Activated T-helper 17 cell treated with anti-CD3 and anti-CD28 coated beads, Interleukin-2, amount 50 U/mL, for 72 hours (primary cell): ENCODE data around the gene PRKCH. TPM values are rescaled to one million over a fixed set of nuclear protein-coding genes. Genes with fewer than 3 reads are reported as not detected.
A peak's percentile ranks its signal among the peaks of the same experiment; 100 is the strongest.

Experiments used
- ATAC-seq: fragments of 150-1000 bp; cut with Tn5 transposase; replicated peaks from 2 replicates; pipeline ENCODE4 v1.10.0; 2021; ENCODE audit warnings: mild to moderate bottlenecking, moderate library complexity
- H3K27ac Mint-ChIP-seq: one replicate; pipeline ENCODE4 v1.8.0; 2022; ENCODE audit warnings: mixed read lengths
- H3K27me3 Mint-ChIP-seq: one replicate; pipeline ENCODE4 v1.8.0; 2022; ENCODE audit warnings: mixed read lengths
- H3K36me3 Mint-ChIP-seq: one replicate; pipeline ENCODE4 v1.8.0; 2022; ENCODE audit warnings: low read depth, mild to moderate bottlenecking, mixed read lengths
- H3K4me1 Mint-ChIP-seq: one replicate; pipeline ENCODE4 v1.8.0; 2022; ENCODE audit warnings: mixed read lengths
- H3K4me3 Mint-ChIP-seq: one replicate; pipeline ENCODE4 v1.8.0; 2022; ENCODE audit warnings: mild to moderate bottlenecking, mixed read lengths
- H3K9me3 Mint-ChIP-seq: one replicate; pipeline ENCODE4 v1.8.0; 2022; ENCODE audit warnings: mixed read lengths
- total RNA-seq, 2 donors: library from RNA; stranded (reverse); gene quantifications; one replicate each; pipeline ENCODE4 v1.2.3, GENCODE V29; 2022

The PRKCH gene
- total RNA-seq, 2 donors from 2014 or later, result 127 to 148 TPM

DNA sequence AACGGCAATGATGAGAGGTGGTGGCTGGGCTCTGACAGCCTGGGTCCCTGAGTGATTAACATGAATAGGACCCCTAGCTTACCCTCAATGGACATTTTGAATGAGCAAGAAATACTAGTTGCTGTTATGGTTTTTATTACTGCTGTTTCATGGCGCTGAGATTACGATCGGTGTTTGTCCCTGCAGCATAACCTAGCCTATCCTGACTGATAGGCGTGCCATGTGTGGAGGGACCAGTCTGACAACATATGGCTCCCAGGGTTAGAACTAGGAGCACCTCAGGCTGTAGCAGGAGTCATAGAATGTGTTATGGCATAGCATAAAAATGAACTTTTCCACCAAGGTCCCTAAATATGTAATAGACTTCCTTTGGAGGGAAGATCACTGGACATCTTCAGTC lies 236.5 kb downstream of the PRKCH start:
- ATAC-seq, result no peak
- no peaks in the 10 kb centered on the region for H3K9me3 Mint-ChIP-seq
- no peak overlapping the region for H3K4me3 Mint-ChIP-seq
- peaks cover 5% of the 10 kb centered on the region for H3K36me3 Mint-ChIP-seq
- peak overlapping the region; percentile 39 for H3K27ac Mint-ChIP-seq
- peaks cover 42% of the 10 kb centered on the region for H3K4me1 Mint-ChIP-seq
- H3K27me3 Mint-ChIP-seq, result no peaks in the 10 kb centered on the region

DNA sequence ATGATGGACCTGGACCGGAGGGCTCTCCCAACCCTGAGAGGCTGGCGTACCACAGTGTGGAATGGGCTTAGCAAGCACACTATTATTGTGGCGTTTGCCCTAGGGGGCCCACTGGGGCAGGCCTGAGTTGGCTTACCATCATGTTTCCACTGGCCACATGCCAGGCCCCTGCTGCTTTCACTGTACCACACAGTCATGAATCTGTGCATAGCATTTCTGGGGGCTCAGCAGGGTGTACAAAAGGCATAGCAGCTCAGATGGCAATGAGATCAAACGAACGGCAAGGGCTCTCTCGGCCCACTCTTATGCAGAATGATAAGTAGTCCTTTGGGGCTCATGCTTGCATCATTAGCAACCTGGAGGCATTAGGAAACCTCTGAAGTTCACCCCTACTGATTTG lies 236.9 kb downstream of the PRKCH start:
- Mint-ChIP-seq H3K9me3 (no peaks in the 10 kb centered on the region), H3K4me3 (no peak overlapping the region), H3K36me3 (peaks cover under 1% of the 10 kb centered on the region), H3K27me3 (no peaks in the 10 kb centered on the region), H3K4me1 (peaks cover 42% of the 10 kb centered on the region), H3K27ac (peak overlapping the region; percentile 32)
- no peak for ATAC-seq

DNA sequence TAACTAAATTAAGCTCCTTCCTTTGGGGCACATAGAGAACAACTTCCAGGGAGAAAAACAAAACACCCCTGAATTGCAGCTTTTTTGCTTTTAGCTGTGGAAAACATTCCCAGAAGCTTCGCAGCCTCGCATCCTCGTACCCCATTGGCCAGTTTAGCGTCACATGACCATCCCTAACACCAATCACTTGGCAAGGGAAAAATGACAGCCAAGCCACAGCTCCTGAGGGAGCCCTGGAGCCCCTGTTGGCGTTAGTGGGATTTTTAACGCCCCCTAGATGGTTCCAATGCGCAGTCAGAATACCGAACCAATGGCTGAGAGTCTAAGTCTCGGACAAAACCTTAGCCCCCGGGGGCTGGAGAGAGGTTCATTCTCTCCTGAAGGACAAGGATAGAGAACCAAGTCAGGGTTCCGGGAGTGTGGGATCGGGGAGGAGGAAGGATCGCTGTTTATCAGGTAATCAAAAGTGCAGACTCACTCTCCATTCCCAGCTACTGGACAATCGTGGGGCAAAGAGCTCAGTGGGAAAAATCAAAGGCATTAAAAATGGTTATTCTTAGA lies 238.3 kb downstream of the PRKCH start:
- ATAC-seq, result no peak
- H3K36me3 Mint-ChIP-seq, result no peaks in the 10 kb centered on the region
- H3K27me3 Mint-ChIP-seq, result no peaks in the 10 kb centered on the region
- no peak overlapping the region for H3K4me3 Mint-ChIP-seq
- H3K9me3 Mint-ChIP-seq, result no peaks in the 10 kb centered on the region
- peaks cover 43% of the 10 kb centered on the region for H3K4me1 Mint-ChIP-seq
- no peak overlapping the region for H3K27ac Mint-ChIP-seq

DNA sequence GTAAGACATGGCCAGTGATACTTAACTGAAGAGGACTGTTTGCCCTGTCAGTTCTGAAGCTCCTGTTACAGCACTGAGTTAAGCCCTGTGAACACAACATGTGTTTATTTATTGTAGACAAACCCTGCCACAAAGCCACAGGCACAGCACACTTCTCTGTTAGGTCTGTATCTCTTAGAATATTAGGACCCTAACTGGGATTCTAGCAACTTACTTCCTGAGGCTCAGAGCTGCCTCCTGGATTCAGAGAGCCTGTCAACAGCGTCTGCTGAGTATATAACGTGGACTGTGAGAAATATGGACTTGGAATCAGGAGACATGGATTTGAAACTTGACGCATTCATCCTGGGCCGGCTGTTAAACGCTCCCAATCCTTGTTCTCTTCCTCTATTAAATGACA lies 238.9 kb downstream of the PRKCH start:
- ATAC-seq, result no peak
- H3K4me3 Mint-ChIP-seq, result peak overlapping the region; percentile 71
- peak overlapping the region; percentile 94 for H3K27ac Mint-ChIP-seq
- H3K4me1 Mint-ChIP-seq, result peaks cover 40% of the 10 kb centered on the region
- H3K27me3 Mint-ChIP-seq, result no peaks in the 10 kb centered on the region
- H3K9me3 Mint-ChIP-seq, result no peaks in the 10 kb centered on the region
- H3K36me3 Mint-ChIP-seq, result no peaks in the 10 kb centered on the region

DNA sequence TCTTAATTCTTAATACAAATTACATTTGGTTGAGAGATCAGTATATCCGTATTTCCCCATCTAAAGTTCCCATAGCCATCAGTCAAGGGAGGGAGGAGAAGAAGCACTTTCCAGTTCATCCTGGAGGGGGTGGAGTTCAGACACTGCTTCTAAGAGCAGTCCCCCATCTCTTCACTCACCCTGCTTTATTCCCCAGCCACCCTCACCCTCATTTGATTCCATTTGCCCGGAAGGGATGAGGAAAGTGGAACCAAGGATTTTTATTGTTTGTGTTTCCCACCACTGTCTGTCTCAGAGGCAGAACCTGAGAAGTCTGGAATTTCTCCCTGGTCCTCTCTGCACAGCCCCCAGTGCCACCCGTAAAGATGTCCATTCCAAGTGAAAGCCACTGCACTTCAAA lies 239.7 kb downstream of the PRKCH start:
- Mint-ChIP-seq H3K27ac (peak overlapping the region; percentile 94), H3K4me1 (peaks cover 46% of the 10 kb centered on the region), H3K9me3 (no peaks in the 10 kb centered on the region)

DNA sequence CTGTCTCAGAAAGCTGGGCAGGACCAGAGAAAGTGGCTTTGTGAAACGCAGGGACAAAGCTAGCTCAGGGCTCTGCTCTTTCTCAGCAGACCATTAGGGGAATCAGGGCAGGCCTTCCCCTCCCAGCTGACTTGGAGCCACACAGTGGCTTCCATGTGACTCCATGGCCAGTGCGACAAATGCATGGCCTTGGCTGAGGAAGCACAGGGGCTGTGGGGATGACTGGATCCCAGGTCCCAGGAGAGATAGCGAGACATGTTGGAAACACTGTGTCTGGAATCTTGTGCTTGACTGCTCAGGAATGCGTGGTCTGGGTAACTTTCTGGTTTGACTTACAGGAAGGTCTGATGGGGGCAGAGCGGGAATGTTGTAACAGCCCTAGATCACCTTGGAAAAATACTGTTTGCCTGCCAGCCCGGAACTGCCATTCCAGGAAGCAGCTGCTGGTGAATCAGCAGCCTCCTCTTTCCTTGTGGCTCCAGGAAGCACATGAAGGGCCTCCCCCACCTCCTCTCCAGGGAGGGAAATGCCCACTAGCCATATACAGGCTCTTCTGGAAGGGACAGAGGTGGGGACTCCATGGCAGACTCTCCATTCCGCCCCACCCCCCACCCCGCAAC lies 240.4 kb downstream of the PRKCH start:
- H3K27ac Mint-ChIP-seq, result peak overlapping the region; percentile 94
- peak overlapping the region; percentile 71 for H3K4me3 Mint-ChIP-seq
- ATAC-seq, result no peak
- H3K36me3 Mint-ChIP-seq, result no peaks in the 10 kb centered on the region
- peaks cover 53% of the 10 kb centered on the region for H3K4me1 Mint-ChIP-seq
- H3K9me3 Mint-ChIP-seq, result no peaks in the 10 kb centered on the region
- H3K27me3 Mint-ChIP-seq, result no peaks in the 10 kb centered on the region

More for the DNA sequence above, 239.7 kb downstream of the PRKCH start:
- Mint-ChIP-seq H3K4me3 (peak overlapping the region; percentile 71), H3K36me3 (no peaks in the 10 kb centered on the region), H3K27me3 (no peaks in the 10 kb centered on the region)
- ATAC-seq, result no peak

DNA sequence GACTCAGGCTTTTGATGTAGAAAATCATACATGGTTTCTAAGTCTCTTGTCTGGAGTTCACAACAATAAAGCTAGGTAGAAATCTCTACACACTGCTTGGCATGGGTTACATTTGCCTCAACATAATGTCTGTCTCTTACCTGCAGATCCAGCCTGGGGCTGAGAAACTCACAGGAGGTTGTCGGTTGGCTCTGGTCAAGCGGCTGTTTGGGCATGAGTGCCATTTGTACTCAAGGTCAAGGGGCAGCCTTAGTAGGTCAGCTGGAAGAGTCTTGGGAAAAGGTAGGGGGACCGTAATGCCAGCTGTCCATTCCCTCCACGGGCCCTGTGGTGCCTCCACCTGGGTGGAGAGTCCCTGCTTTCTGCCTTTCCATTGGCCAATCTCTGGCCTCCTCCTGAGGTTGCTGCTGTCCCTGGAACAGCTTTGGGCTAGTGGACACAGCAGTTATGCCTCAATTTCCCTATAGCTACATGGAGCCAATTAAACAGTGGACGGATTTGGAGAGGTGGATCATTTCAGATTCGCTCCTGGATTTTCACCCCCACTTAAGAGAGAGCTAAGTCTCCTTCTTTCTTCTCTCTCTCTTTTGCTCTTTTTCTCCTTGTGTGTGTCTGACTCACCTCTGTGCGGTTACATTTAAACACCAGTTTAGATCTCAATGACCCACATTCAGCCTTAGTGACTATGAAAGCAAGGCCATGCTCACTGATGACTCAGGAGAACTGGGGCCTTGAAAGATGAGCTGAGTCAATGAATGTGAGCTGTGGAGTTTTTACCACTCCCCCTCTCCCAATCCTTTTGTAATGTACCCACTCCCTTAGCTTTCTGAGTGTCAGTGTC lies 241.2 kb downstream of the PRKCH start:
- Mint-ChIP-seq H3K27ac (peak overlapping the region; percentile 94), H3K4me1 (peaks cover 54% of the 10 kb centered on the region), H3K4me3 (peak overlapping the region; percentile 71), H3K27me3 (no peaks in the 10 kb centered on the region), H3K36me3 (no peaks in the 10 kb centered on the region), H3K9me3 (no peaks in the 10 kb centered on the region)
- peak; percentile 93 for ATAC-seq

DNA sequence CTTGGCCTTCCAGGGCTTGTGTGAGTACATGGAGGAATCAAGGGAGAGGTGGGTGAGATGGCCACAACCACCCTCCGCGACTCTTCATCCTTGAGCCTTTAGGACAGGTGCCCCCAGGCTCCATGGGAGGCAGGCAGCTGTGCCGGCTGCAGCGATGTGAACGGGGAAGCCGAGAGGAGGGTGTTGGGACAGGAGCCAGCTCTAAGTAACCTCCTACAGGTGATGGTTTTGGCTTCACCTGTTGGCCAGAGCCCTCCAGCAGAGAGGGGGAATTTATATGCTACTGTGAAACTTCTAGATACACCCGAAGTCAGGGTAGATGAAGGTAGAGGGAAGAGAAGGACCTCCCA lies 241.8 kb downstream of the PRKCH start:
- Mint-ChIP-seq H3K36me3 (no peaks in the 10 kb centered on the region), H3K27ac (peak overlapping the region; percentile 94), H3K4me3 (peak overlapping the region; percentile 71), H3K27me3 (no peaks in the 10 kb centered on the region), H3K9me3 (no peaks in the 10 kb centered on the region), H3K4me1 (peaks cover 57% of the 10 kb centered on the region)
- ATAC-seq, result no peak

DNA sequence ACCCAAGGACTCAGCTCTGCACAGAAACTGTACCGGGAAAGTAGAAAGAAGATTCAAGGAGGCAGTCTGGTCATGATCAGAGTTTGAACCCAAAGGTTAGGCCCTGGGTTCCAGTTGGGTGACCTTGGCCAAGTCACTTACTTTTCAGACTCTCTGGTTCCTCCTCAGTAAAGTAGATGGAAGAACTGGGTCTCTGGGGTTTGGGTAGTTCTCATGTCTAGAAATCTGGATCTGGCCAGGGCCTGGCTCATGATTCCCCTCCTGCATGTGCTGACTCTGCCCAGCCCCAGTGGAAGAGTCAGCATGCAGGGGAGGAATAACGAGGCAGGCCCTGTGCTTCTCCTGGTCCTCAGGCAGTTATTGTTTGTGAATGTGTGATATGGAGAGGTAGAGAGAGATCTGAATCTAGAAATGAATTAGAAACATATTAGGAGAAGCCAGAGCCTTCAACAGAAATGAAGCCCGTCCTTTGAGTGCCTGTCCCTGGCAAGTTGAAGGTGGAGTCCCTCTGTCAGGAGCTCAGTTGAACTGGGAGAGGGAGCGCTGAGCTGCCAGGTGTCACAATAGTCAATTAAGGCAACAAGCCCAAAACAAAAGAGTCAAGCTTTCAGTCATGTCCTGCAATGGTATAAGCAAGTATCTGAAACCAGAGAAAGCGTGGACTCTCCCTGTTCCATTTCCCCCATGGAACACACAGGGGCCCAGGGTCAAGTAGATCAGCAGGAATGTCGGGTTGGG lies 242.7 kb downstream of the PRKCH start:
- no peaks in the 10 kb centered on the region for H3K36me3 Mint-ChIP-seq
- H3K4me1 Mint-ChIP-seq, result peaks cover 61% of the 10 kb centered on the region
- H3K27me3 Mint-ChIP-seq, result no peaks in the 10 kb centered on the region
- ATAC-seq, result no peak
- H3K27ac Mint-ChIP-seq, result peak overlapping the region; percentile 94
- no peaks in the 10 kb centered on the region for H3K9me3 Mint-ChIP-seq
- peak overlapping the region; percentile 71 for H3K4me3 Mint-ChIP-seq

DNA sequence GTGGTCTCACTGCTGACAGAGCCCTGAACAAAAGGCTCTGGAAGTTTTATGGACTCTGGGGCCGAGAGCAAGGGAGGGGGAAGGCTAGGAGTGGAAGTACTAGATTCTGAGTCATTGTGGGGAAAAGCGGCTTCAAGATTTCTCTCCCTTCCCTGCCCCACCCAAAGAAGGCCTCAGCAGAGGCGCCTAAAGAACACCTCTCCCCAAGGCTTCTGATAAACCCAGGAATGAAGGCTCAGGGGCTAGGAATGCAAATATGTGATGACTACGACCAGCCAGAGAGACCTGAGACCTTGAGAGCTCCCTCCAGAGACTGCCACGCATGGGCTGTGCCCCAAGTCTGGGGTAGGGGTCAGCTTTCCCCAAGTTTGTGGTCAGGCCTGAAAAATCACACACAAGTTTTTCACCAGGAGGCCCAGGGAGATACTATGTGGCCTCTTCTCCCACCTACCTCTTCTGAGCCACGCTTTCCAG lies 243.3 kb downstream of the PRKCH start:
- Mint-ChIP-seq H3K4me3 (peak overlapping the region; percentile 71), H3K27ac (peak overlapping the region; percentile 94), H3K27me3 (no peaks in the 10 kb centered on the region), H3K4me1 (peaks cover 68% of the 10 kb centered on the region), H3K9me3 (no peaks in the 10 kb centered on the region), H3K36me3 (no peaks in the 10 kb centered on the region)
- no peak for ATAC-seq

DNA sequence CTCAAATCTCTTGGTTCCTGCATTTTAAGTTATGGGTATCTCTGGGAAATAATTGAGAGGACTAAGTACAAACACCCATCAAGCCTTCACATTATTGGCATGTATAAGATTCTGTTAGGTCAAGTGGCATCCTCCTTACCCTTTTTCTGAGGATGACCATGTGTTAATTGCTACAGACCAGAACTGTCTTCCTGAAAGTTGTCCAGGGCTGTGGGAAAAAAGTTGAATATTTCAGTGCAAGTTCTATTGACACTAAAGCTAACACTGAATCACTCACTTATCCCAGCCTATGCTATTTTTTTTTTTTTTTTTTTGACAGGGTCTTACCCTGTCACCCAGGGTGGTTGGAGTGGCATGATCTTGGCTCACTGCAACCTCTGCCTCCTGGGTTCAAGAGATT lies 243.8 kb downstream of the PRKCH start:
- ATAC-seq, result no peak
- Mint-ChIP-seq H3K4me1 (peaks cover 73% of the 10 kb centered on the region), H3K27me3 (no peaks in the 10 kb centered on the region), H3K27ac (peak overlapping the region; percentile 94), H3K36me3 (no peaks in the 10 kb centered on the region), H3K9me3 (no peaks in the 10 kb centered on the region), H3K4me3 (peak overlapping the region; percentile 71)

DNA sequence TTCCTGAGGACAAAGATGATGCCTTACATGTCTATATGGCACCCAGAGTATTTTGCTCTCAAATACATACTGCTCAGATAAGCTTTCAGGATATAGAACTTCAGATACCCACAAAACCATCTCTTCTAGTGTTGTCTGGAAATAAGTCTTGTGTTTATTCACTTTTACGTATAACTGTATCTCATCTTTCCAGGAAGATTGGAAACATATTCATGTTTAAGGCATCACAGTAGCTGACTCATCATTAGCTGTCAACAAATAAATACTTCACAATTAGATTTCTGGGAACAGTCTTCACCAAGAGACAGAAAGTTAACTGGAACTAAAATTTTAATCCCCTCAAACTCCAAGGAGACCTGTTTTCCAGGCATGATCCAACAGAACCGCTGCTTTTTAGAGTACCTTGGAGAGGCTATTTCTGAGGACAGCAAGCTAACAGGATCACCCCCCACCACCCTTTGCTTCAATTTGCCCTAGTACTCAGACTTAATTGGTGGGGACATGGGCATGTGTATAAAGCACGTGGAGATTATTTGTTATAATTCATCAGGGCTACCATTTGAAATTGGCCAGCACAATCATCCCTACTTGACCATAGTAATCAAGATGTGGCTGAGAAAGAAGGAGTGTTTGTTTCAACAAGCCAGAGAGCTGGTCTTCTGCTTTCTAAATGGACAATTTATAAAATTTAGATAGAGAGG lies 244.6 kb downstream of the PRKCH start:
- H3K36me3 Mint-ChIP-seq, result no peaks in the 10 kb centered on the region
- peak; percentile 20 for ATAC-seq
- peak overlapping the region; percentile 94 for H3K27ac Mint-ChIP-seq
- H3K4me3 Mint-ChIP-seq, result peak overlapping the region; percentile 71
- peaks cover 74% of the 10 kb centered on the region for H3K4me1 Mint-ChIP-seq
- H3K27me3 Mint-ChIP-seq, result no peaks in the 10 kb centered on the region
- no peaks in the 10 kb centered on the region for H3K9me3 Mint-ChIP-seq

DNA sequence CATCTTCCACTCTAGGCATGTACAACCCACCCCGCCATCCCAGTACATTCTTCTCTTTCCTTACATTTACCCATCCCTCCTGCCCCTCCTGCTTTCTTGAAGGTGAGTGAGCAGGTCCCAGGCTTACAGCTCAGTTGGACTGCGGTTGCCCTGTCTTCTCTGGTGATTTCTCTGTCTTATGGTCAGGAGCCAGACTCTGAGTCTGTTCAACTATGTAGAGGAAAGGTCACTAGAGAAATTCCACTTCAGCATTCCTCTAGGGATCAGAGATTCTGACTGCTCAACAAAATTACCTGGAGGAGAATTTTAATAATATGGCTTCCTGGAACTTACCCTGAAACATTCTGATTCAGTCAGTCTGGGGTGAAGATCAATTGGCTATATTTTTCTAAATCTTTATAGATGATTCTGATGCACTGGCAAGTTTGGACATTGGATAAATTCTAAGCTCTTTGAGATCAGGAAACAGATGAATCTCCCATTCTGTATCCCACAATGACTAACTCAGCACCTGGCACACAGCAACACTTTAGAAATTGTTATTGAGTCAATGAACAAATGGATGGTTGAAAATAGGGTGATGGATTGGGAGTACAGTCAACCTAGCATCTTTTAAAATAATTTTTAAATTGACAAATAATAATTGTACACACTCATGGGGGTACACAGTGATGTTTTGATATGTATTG lies 245.3 kb downstream of the PRKCH start:
- Mint-ChIP-seq H3K4me1 (peaks cover 72% of the 10 kb centered on the region), H3K27me3 (no peaks in the 10 kb centered on the region), H3K27ac (peak overlapping the region; percentile 94), H3K4me3 (peak overlapping the region; percentile 71), H3K36me3 (no peaks in the 10 kb centered on the region), H3K9me3 (no peaks in the 10 kb centered on the region)
- no peak for ATAC-seq
